Suppressor macrophage (primary cell): ENCODE data around the gene SRSF5.
"Not testable (repeated sequence)": the region's sequence is repeated elsewhere in the genome, so short reads cannot be mapped to it uniquely, and the experiment has no call there.

ENCODE experiments used
- DNase-seq, 4 experiments: peaks; one replicate each; pipeline ENCODE4 v3.0.0-alpha.2; 2020 to 2022
- total RNA-seq, 17 experiments: gene quantifications; one replicate each; lab custom pipeline; 2026; ENCODE audit warnings: mixed read lengths in 6 of 17, inconsistent platforms in 3 of 17; lab: John Stamatoyannopoulos, UW

Gene SRSF5
- 58.1 to 185 (median 124) reads per million in 17 experiments for total RNA-seq

DNA sequence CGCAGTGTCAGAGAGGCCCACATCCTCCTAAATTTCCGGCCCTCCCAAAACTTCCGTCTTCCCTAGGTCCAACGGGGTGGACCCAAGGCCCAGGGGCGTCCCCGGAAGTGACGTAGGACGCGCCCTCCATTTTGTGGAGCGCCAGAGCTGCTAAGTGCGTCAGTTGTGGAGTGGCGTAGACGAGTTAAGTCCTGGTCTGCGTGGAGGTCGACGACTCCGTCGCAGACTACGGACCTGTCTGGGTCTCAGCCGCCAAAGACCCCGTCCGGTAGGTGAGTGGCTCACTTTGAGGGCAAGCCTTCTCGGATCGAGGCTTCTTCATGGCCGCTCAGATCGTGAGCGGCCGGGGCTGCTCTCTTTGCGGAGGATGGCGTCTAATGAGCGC is at the start of gene SRSF5:
SRSF5 (plus strand) TSS at position 159 of the 385 bp plus-strand sequence. CDS start 1,015 bp downstream, outside the sequence.
- peak; percentile 98 to 99 (median 98) for DNase-seq

DNA sequence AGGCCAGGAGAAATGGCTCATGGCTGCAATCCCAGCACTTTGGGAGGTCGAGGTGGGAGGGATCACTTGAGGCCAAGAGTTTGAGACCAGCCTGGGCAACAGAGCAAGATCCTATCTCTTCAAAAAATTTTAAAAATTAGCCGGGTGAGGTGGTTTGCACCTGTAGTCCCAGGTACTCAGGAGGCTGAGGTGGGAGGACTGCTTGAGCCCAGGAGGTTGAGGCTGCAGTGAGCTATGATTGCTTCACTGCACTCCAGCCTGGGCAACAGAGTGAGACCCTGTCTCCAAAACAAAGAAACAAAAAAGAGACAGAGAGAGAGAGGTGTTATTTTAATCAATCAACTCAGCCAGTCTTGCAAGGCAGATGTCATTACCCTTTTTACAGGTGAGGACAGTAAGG is 48.3 kb upstream of the SRSF5 start:
- not testable (repeated sequence) for DNase-seq

DNA sequence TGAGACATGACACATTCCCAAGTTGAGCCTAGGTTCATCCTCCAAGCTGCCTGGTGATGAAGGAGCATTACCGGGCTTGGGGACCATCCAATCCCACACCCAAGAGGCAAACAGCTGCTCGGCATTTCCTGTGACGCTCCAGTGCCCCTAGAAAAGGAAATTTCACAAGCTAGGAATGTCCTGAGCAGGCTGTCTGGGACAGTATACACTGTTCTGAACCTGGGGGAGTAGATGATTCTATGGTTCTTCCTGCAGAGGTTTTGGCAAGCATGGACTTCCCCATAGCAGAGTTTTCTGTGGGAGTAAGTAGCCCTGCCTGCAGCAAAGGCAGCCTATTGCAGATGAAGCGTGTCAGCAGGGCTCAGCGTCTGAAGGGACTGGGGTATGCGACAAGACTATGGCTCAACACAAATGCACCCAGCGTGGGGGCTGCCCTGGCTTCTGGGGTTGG is 47.4 kb upstream of the SRSF5 start:
- peak; percentile 89 to 97 (median 91) for DNase-seq

DNA sequence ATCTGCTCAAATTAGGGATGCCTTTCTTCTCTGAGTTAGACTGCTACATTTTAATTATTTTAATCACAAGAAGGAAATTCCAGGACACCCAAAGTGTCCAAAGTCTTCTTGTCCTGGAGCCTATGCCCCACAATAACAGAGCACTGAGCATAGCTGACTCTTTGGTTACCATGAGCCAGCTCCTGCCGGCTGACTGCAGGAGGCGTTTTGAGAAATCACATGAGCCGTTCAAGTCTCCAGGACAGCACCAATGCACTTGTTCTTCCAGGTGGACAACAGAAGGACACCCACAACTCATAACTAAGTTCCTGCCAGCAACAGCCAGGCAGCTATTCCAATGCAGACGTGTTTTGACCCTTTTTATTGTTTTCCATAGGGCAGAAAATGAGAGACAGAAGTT is 46.0 kb upstream of the SRSF5 start:
- DNase-seq: no peak

DNA sequence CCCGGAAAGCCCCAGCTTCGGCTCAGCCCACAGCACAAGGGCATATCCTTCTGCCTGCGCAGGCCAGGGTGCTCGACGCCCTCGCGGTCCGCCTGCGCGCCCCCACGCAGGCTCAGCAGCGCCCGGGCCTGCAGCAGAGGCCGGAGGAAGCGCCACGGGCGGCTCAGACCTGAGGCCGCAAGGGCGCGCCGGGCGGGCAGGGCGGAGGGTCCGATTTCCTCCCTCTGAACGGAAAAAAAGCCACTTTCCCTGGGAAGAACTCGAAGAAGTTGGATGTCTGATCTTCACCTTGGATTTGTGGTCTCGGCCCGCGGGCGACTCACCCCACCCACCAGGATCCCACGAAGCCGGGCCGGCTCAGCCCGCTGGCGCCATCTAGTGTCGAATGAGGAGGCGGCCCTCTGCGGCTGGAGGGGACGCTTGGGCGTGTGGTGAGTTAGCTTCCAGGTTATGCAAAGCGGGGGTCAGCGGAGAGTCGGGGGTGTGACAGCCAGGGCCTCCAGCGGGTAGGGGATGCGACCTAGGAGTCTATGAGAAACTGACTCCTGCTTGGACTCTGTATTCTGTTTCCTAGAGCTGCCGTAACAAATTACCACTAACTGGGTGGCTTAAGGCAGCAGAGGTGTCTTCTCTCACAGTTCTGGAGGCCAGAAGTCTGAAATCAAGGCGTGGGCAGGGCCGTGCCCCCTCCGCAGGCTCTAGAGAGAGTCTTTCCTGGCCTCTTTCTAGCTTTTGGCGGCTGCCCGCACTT is 40.0 kb upstream of the SRSF5 start:
- peak; percentile 90 to 95 (median 92) for DNase-seq

DNA sequence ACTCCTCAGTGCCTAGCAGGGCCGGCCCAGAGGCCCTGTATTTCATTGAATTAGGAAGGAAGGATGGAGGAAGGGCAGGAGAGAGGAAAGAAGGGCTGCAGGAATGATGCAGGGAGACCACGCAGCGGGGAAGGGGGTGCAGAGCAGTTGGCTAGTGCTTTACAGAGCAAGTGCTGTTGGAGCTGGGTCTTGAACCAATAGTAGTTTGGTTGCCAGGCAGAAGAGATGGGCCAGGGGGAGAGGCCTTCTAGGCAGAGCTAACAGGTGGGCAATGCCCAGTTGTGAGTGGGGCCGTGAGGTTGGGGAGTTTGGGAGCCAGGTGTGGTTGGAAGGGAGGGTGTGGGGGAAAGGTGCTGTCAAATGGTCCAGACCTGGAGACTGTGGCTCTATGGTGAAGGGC is 39.1 kb upstream of the SRSF5 start:
- no peak for DNase-seq

DNA sequence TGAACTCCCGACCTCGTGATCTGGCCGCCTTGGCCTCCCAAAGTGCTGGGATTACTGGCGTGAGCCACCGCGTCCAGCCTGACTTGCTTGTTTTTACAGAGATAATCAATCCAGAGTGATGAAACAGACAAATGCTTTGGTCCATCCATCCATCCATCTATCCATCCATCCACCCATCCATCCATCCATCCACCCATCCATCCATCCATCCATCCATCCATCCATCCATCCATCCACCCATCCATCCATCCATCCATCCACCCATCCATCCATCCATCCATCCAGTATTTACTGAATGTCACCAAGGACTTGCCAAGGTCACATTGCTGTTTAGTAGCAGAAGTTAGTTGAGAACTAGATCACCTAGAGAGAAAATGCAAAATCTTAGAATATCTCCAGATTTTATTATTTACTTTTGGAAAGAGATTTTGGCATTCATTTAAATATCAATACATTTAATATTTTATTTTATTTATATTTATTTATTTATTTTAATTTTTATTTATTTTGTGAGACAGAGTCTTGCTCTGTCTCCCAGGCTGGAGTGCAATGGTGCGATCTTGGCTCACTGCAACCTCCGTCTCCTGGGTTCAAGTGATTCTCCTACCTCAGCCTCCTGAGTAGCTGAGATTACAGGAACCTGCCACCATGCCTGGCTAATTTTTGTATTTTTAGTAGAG is 34.9 kb upstream of the SRSF5 start:
- DNase-seq: not testable (repeated sequence)

DNA sequence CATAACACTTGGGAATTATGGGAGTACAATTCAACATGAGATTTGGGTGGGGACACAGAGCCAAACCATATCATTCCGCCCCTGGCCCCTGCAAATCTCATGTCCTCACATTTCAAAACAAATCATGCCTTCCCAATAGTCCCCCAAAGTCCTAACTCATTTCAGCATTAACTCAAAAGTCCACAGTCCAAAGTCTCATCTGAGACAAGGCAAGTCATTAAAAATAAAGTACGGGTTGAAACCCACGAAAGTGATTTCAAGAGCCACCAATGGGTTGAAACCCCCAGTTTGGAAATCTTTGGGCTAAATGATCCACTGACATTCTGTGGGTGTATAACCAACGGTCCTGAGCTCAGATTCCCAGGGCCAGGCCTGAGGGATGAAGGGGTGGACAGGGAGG is 30.5 kb upstream of the SRSF5 start:
- not testable (repeated sequence) for DNase-seq

DNA sequence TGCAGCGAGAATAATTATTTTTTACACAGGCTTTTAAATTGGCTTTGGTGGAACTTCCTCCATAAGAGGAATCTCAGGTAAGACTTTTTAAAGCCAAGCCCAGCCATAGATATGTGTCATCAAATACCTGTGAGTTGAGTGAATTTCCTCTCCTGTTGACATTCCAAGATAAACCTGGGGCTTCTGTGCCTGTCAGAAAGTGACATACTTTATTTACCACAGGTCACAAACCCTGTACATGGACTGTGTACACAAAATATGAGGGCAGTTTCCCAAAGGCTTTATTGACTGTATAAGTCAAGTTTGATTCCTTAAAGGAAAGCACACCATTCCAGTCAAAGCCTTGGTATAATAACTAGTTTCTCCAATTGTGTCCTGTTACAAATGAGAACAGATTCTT is 25.9 kb upstream of the SRSF5 start:
- DNase-seq: no peak

DNA sequence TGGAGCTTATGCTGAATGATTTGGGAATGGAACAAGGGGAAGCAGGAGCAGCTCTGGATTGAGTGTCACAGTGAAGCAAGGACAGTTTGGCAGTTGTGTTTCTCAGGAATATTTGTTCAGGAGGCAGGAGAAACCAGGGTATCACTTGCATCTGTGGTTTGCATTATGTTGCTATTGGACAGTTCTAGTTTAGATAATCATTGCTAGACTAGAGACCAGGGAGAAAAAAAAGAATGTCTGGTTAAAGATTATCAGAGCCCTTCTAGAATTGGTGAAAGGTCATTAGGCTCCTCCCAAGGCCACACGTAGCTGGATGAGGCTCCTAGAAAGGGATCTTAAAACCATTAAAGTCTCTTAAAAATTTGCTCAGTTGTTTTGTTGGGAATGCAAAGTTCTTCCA is 17.0 kb upstream of the SRSF5 start:
- no peak for DNase-seq

DNA sequence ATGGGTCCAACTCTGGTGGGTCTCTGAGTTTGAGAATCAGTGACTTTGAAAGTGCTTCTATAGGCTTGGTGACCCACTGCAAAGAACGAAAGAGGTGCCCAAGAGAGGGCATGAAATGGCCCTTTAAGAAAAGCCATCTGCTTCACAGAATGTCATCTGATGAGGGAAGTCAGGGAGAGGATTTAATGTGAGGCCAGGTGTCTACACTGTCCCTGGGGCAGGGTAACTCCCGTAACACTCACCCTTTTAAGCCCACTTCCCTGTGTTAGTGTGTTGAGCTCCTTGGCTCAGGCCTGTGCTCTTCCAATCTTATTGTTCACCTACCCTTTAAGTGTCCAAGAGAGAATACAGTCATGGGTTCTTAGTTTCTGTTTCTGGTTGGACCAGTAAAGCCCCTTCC is 16.4 kb upstream of the SRSF5 start:
- no peak for DNase-seq

DNA sequence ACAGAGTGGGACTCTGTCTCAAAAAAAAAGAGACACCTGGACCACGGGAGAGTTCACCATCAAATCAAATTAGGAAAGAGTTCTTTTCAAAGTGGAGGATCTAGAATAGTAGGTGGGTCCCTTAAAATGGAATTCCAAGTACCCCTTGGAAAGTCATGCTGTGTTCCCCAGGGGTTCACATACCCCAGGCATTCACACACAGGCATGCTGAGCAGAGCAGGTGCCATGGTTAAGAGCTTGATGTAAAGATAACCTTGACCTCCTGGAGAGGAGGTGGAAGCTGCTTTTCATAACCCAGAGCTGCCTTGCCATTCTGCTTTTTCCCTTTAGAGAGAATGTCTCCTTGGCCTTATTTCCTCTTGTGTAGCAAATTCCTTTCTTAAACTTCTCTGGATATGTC is 14.2 kb upstream of the SRSF5 start:
- DNase-seq: no peak

DNA sequence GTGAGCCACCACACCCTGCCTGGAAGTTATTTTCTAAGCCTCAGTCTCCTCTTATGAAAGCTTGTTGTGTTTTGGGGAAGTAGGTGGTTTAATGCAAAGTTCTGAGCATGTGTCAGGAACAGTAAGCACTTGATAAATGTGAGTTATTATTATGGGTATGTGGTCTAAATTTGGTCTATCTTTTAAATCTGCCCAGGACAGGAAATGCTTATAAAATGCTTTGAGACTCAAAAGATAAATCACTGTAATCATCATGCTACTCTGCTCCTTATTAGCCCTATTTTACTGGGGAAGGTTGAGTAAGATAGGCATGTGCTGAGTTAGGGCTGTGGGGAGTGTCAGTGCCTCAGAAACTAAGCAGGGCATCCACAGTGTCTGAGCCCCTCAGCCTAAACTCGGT is 13.1 kb upstream of the SRSF5 start:
- DNase-seq: peak in 1 of 4 experiments; percentile 28

DNA sequence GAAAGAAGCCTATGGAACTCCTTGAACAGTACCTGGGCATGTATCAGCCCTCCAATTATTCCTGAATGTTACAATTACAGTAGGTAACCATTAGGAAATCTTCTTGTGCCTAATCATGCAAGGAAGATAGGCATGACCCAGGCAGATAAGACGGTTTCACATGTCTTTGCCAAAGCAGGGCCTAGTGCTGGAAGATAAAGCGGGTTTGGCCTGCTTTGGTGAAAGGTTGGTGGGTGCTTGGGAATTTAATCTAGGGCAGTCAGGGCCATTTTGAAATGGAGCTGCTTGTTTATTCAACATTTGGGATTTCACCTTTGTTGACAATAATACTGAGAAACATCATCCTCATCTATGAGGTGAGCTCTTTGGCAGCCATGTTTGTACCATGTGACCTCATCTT is 12.5 kb upstream of the SRSF5 start:
- no peak for DNase-seq

DNA sequence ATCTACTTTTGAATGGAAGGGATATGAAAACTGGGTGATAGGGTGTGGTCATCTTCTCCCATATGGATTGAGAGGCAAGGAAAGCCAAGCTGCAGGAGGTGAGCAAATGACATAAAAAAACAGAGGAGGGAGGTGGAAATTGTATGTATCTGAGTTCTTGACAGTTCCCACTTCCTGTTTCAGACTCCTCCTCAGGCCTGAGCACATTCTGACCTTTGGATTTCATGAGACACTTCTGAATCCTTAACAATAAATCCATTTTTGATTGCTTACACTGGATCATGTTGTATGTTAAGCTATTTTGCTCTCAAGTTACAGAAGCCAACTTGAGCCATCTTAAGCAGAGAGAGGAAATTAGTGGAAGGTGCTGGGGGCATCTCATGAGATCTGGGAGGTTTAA is 11.6 kb upstream of the SRSF5 start:
- peak; percentile 19 to 55 (median 41) for DNase-seq

DNA sequence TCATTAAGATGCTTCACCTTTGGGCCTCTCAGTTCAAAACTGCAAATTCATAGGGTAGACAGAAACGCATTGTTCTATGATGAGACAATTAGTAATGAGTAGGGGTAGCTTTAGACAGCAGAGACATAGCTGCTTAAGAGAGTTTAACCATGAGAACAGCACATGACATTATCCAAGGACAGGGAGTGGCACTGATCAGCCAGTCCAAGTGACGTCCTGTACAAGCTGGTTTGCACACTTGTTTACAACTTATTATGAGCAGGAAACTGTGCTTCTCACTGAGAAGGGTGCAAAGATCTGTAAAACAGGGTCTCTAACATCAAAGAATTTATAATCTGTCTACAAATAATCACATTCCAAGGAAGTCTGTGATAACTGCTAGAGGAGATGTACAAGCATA is 11.2 kb upstream of the SRSF5 start:
- DNase-seq: no peak

DNA sequence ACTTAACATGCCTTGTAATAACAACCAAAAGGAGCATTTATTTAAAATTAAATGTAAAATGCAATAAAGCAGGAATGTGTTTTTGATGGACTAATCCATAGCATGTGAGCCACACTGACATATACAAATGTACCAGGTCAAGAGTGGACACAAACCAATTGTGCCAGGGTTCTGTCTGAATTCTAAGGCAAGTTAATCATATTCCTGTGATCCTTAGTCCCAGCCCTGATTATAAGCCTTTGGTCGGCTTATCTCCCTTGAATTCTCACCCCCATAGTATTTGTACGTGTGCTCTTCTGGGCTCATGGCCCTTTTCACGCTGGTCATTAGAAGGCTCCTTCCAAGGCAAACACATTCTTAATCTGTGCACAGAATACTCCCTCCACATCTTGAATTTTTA is 10.6 kb upstream of the SRSF5 start:
- DNase-seq: no peak

DNA sequence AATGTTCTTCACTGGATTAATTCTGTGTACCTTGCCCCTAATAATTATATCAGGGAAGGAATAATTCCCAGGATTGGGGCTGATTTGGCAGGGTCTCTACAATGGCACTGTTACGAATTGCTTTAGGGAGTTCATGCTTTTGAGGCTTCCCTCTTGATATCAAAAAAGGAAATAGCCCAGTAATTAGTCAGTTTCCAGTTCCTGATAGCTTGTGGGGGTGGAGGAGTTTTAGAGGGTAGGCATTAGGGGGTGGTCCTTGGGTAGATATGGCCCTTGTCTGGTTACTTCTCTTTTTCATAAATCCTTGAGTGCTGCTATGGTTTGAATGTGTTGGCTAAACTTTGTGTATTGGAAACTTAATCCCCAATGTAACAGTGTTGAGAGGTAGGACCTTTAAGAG is 6.1 kb upstream of the SRSF5 start:
- peak in 3 of 4 experiments; percentile 16 to 38 (median 30) for DNase-seq

DNA sequence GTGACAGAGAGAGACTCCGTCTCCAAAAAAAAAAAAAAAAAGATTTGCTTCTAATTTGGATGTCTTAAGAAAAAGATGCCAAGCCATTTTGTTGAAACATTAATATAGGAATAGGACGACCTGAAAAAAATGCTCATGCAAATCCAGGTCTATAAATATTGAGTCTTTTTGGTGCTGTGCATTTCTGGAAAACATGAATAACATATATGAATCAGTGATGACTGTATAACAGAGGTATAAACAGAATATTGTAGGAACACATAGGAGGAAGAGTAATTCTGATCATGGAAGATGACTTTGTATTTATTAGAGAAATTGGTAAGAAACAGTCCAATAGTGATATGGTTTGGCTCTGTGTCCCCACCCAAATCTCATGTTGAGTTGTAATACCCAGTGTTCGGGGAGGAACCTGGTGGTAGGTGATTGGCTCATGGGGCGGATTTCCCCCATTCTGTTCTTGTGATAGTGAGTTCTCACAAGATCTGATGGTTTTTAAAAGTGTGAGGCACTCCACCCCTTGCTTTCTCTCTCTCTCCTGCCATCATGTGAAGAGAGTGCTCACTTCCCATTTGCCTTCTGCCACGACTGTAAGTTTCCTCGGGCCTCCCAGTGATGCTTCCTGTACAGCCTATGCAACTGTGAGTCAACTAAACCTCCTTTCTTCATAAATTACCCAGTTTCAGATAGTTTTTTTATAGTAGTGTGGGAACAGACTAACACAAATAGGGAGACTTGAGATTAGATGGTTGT is 3.0 kb upstream of the SRSF5 start:
- DNase-seq: peak; percentile 26 to 65 (median 37)

DNA sequence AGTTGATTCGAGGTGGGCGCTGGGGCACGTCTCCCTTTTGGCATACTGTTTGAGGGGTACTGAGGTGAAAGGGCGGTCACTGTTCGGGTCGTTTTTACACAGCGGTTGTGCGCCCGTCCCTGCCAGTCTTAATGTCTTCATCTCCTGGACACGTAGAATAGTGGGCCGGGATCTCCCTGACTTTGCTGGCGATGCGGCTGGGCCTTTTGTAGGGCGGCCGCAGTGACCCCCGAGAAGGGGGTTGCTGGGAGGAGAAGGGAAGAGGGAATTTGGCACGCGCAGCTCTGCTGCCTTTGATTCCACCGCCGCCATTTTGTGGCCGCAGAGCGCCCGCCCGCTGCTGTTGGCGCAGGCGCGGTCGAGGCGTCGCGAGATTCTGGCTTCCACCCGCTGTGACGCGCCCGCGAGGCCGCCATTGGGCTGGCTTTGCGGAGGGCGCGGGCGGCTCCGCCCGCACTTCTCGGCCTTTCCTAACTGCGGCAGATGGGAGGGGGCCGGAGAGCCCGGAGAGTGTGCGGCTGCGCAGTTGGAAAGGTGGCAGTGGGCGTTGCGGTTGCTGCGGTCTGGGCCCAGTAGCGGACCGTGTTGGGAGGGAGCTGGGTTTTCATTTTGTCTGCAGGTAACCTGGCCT is 542 bp downstream of the SRSF5 start:
- peak; percentile 97 to 98 (median 98) for DNase-seq

DNA sequence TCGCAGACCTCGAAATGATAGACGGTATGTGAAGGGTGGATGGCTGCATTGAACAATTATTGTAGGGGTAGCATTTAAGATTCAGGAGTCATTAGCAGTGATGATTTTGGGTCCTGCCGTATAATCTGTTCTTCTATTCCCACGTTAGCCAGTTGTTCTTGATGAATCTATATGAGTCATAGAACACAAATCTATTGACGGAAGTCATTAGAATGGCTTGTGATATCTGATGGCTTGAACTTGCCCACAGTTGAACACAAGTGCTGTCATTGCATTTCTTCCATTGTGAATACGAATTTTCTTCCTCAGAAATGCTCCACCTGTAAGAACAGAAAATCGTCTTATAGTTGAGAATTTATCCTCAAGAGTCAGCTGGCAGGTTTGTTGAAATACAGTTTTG is 1.9 kb downstream of the SRSF5 start:
- no peak for DNase-seq

DNA sequence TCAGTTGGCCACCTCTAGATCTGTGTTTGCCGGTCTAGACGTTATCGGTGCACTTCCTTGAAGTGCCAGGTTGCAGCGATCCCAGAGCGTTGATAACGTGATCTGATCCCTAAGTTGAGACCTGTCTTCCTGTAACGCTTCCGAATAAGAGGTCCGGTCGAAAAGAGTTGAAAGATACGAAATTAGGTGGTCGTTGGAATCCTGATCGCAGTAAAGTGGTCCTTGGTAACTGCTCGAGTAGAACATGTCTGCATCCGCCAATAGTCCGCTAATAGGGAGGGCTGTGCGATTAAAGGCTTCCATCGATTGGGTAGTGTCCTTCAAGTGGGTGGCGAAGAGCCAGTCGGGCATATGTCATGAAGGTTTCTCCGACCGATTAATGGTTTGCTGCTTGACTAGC is 2.7 kb downstream of the SRSF5 start:
- DNase-seq: no peak

DNA sequence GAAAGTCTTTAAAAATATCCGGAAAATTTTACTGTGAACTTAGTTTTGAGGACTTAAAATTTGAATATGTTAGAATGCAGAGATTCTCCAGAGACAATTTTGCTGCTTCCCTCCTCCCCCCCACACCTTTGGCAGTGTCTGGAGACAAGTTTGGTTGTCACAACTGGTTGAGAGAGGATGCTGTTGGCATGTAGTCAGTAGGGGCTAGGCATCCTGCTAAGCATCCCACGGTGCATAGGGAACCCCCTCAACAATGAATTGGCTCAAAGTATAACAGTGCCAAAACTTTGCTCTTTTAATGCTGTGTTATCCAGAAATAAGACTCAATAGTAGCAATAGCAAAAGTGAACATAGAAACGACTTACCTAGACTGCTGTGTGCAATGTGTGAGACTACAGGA is 3.6 kb downstream of the SRSF5 start:
- DNase-seq: no peak
